GM19025 (cell line): ENCODE measurements around the gene P2RX6.

Experiments
- ATAC-seq: cut with Tn5 transposase; IDR thresholded peaks from one replicate; pipeline ENCODE4 v1.9.1; 2021; ENCODE audit warnings: mild to moderate bottlenecking, low read depth, moderate library complexity; ENCODE audit not compliant: unreplicated experiment

P2RX6 gene

GRCh38 chr22:21010426-21011113 is 4.4 kb upstream of the P2RX6 start:
- no peak for ATAC-seq

DNA sequence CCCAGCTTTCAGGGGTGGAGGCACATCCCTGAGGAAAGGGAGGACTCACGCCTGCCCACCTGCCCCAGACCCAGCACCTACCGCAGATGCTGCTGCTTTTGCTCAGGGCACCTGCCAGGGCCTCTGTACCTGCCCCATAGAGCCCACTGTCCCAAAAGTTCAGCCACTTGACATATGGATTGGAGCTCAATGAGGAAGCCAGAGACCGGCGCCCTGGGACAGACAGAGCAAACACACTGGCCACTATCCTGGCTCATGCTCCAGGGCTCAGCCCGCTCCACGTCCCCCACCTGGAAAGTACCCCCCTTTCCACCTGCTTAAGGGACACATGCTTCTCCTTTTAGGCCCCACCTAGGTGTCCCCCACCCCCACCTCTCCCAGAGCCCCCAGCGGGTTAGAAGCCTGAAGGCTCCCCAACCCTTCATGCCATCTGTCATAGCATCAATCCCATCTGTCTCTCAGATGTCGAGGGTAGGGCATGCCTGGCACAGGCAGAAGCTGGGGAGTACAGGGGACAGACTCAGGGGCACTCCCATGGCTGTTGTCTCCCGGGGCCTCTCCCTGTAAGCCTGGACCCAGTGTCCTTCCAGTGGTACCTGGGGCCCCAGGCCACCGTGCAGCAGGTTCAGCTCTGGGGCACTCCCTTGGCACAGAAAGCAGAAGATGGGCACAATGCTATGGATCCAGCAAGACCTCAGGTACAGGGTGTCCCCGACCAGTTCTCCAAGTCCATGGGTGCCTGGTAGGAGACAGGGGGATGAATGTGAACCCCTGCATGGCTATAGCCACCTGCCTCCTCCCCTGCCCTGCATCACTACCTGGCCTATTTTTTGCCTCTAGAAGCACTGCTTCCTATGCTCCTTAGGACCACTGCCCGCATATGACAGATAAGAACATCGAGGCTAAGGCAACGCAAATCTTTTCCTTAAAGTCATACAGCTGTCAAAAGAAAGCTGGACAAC is 2.2 kb upstream of the P2RX6 start:
- no peak for ATAC-seq

DNA sequence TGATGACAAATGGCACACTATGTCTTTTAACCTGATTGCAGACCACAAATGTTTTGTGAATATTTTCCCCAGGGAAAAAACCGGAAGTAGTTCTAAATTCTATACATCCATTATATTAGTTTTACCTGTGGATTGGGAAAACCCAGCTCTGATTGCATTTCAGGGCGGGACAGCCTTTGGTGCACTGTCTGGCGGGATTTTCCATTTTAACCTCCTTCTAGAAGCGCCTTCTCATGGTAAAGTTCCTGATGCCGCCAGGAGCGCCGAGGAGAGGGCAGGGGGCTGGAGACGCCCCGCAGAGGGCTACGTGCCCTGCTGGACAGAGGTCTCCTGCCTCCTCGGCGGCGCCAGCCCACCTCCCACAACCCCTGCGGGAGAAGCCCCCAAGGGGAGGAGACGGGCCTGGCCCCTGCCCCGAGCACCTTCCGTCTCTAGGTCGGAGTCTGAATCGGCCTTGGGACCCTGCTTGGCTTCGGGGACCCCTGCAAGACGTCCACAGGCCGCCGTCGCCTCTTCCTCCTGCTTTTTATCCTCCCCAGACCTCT is 1.2 kb upstream of the P2RX6 start:
- peak; percentile 21 for ATAC-seq

GRCh38 chr22:21014202-21014725 is 701 bp upstream of the P2RX6 start:
- ATAC-seq: peak; percentile 88

DNA sequence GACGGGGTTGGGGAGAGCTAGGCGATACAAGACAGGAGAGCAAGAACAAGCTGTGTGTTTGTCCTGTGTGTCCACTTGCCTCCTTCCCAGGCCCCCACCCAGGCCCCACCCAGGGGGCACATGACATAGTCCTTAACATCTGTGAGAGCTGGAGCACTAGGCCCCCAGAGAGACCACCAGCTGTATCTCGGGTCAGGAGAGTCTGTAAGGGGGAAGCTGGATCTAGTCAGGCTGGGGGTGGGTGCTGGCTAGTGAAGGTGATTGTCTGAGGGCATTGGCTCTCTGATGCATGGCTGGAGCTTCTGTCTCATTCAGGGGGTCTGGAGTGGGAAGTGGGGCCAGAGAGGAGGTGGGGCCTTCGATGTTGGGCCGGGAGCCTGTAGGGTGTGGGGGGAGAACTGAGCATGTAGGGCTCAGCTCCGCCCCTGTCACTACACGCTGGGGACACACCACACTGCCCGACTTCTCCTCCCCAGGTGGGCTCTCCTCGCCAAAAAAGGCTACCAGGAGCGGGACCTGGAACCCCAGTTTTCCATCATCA is 571 bp downstream of the P2RX6 start:
- ATAC-seq: no peak

GRCh38 chr22:21016644-21017420 is 1.9 kb downstream of the P2RX6 start:
- no peak for ATAC-seq

DNA sequence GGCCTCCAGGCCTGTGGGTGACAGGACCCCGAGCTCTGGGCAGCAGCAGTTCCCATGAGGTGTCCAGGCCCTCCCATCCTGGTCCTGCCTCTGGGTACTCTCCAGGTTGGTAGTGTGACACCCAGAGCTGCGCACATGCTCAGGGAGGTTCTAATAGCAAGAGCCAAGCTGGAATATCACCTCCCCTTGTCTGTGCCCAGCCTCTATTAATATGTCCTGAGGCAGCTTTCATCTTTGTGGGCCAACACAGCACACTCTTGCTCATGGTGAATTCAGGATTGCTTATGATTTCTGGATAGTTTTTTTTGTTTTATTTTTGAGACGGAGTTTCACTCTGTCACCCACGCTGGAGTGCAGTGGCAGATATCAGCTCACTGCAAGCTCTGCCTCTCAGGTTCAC is 3.3 kb downstream of the P2RX6 start:
- no peak for ATAC-seq

- ATAC-seq: no peak
Measured at GRCh38 chr22:21020802-21021429, 6.0 kb downstream of the P2RX6 start.

- ATAC-seq: no peak
Measured at GRCh38 chr22:21022507-21022906, 7.5 kb downstream of the P2RX6 start.

DNA sequence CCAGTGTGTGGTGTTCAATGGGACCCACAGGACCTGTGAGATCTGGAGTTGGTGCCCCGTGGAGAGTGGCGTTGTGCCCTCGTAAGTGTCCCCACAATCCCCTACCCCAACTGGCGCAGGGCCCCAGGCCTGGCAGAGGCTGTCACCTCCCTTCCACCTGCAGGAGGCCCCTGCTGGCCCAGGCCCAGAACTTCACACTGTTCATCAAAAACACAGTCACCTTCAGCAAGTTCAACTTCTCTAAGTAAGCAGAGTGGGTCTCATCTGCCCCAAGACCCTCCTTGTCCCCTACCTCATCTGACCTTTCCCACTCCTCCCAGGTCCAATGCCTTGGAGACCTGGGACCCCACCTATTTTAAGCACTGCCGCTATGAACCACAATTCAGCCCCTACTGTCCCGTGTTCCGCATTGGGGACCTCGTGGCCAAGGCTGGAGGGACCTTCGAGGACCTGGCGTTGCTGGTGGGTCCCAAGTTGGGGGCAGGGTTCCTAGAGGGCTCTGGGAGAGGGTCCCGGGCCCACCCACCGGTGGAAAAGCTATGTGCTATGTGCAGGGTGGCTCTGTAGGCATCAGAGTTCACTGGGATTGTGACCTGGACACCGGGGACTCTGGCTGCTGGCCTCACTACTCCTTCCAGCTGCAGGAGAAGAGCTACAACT is 8.1 kb downstream of the P2RX6 start:
- no peak for ATAC-seq

DNA sequence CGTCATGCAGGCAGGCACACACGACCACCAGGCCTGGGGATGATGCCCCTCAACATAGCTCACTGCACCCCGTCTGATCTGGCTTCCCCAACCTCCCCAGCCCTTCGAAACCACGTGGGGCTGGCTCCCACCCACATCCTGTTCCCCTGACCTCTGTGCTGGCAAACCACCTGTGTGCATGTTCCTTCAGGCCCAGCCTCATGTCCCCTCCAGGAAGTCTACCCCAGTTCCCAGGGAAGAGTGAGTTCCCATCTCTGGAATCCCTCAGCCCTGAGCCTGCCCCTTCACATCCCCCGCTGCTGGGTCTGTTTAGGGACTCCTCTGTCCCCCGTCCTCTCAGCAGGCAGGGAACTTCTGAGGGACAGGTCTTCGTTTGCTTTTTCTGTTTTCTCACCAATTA is 10.3 kb downstream of the P2RX6 start:
- ATAC-seq: no peak

GRCh38 chr22:21025763-21026755 is 11.1 kb downstream of the P2RX6 start:
- no peak for ATAC-seq

GRCh38 chr22:21026783-21027692 is 12.1 kb downstream of the P2RX6 start:
- ATAC-seq: no peak

DNA sequence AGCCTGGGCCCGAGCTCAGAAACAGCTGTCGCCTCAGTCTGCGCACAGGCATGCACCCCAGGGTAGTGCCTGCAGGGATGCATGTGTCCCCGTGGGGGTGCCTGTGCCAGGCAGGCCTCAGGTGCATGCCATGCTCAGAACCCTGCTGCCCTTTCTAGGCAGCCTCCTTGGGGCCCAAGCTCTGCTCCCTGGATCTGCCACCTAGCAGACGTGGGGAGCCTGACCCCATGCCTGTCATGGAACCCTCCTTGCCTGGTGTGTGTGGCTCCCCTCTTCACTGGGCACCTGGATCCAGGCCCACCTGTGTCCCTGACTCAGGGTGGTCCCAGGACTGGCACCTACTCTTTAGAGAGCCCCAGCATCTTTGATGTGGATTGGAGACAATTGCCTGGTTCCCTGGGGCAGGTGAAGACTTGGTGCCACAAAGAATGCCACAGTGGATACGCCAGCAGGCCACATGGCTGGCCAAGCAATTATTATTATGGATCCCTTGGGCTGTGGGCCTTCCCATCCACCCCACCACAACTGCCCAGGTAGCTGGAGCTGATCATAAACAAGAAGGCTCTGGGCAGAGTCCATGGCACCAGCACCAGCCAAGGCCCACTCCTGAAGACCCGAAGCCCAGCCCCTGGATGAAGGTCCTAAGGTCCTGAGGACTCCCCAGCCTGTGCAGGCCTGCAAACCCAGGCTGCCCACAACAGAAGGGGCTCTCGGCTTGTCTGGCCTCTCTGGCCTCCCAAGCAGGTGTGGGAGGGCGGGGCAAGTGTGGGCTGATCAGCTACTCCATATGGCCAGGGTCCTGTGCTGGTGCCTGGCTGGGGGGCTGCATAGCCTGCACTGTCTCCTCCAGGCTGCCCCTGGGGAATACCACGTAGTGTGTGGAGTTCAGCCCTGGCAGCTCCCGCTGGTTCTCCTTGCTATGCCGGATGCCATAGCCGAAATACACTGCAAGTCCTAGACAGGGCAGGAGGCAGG is 13.6 kb downstream of the P2RX6 start:
- ATAC-seq: no peak

DNA sequence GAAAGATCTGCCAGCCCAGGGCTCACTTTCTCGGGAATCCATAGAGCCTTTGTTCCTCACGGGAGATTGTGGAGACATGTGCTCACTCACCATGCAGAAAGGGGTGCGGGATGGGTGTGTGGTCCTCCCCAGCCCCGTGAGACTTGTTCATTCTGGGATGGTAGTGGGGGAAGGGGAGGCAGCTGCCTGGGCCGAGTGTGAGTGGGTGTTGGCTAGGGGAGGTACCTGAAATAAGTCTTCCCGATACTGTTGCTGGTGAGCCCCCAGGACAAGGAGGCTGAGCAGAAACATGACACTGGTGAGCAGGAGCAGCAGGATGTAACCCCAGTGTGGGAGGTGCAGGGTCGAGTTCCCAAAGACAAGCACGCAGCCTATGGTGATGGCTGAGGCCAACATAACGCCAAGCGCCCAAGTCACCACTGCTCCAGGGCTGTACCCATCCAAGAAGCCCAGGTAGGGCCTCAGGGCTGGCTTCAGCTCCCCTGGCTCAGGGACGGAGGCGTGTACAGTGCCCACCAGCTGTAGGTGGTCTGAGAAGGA is 14.6 kb downstream of the P2RX6 start:
- ATAC-seq: no peak

DNA sequence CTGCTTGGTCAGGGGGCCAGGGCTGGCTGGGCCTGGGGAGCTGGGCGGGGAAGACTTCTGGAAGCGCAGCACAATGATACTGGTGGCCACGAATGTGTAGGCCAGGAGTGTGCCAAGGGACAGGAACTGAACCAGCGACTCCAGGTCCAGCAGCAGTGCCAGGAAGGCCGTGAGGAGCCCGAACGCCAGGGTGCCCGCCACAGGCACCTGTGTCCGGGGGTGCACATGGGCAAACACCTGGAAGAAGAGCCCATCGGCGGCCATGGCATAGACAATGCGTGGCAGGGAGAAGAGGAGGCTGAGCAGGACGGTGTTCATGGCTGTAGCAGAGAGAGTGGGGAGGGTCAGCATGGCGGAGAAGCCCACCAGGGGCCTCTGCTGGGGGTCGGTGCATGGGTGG is 15.1 kb downstream of the P2RX6 start:
- no peak for ATAC-seq
